Coronary artery (tissue), 2 donors: Measurements from ENCODE around the gene KCTD16.

Experiments used
- DNase-seq: peaks from one replicate; pipeline ENCODE4 v3.0.0-alpha.2; 2017; ENCODE audit warnings: low spot score
- H3K27ac ChIP-seq, 2 donors: fragments of 200-600 bp; sonication (generic); one replicate each; pipeline ENCODE4 v1.5.1; 2016 to 2019
- H3K4me3 ChIP-seq: fragments of 200-600 bp; sonication (generic); 2 replicates; pipeline ENCODE4 v1.5.1; 2016; ENCODE audit warnings: mild to moderate bottlenecking, moderate library complexity
- TF ChIP-seq, protein P1 (sequence below): fragments of 200-600 bp; sonication (generic); IDR thresholded peaks from one replicate; pipeline ENCODE4 v1.5.1; 2019; ENCODE audit warnings: antibody characterized with exemption

Gene KCTD16

DNA sequence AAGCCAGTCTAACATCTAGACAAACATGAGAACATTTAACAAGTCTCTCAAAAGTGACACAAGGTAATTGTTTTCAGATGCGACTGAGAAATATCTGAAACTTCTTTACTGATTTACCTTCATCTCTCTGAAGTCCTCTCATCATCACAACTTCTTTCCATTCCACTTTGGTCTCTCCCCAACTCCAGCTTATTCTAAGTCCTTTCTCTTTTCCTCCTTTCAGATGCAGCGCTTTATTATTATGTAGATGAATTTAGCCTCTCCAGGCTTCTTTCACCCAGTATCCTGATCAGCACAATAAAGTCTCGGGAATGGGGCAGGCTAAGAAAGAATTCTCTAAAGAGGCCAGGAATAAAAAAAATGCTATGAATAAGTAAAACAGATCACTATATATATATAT is 128.0 kb downstream of the KCTD16 start:
- DNase-seq = no peak
- TF ChIP-seq, protein P1, sequence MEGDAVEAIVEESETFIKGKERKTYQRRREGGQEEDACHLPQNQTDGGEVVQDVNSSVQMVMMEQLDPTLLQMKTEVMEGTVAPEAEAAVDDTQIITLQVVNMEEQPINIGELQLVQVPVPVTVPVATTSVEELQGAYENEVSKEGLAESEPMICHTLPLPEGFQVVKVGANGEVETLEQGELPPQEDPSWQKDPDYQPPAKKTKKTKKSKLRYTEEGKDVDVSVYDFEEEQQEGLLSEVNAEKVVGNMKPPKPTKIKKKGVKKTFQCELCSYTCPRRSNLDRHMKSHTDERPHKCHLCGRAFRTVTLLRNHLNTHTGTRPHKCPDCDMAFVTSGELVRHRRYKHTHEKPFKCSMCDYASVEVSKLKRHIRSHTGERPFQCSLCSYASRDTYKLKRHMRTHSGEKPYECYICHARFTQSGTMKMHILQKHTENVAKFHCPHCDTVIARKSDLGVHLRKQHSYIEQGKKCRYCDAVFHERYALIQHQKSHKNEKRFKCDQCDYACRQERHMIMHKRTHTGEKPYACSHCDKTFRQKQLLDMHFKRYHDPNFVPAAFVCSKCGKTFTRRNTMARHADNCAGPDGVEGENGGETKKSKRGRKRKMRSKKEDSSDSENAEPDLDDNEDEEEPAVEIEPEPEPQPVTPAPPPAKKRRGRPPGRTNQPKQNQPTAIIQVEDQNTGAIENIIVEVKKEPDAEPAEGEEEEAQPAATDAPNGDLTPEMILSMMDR = no peak
- H3K27ac ChIP-seq = no peak overlapping the region
- H3K4me3 ChIP-seq = no peak overlapping the region

GRCh38 chr5:144304688-144305087 is 134.0 kb downstream of the KCTD16 start:
- Histone ChIP-seq H3K4me3 (no peak overlapping the region), H3K27ac (no peak overlapping the region)
- TF ChIP-seq, protein P1 = no peak
- DNase-seq = no peak

GRCh38 chr5:144307736-144308135 is 137.1 kb downstream of the KCTD16 start:
- Histone ChIP-seq H3K4me3 (no peak overlapping the region), H3K27ac (no peak overlapping the region)
- TF ChIP-seq, protein P1 = no peak
- no peak for DNase-seq

DNA sequence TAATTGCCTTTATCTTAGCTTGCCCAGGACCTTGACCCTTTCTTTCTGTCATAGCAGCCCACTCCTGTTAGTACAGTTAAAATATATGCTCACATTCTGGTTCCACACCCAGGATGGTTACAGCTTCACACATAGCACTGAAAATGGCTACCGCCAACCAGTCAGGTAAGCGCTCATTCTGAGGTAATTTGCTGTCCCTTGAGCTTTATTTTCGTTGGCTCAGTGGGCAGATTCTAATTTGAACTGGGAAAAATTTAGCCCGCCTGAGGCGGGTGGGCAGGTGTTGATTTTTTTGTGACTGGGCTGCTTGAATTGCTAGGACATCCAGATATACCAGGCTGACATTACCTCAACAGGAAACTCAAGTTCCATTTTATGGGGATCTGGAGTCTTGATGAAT is 137.5 kb downstream of the KCTD16 start:
- no peak overlapping the region for H3K27ac ChIP-seq

GRCh38 chr5:144308906-144309670 is 138.4 kb downstream of the KCTD16 start:
- DNase-seq = no peak
- Histone ChIP-seq H3K27ac (no peak overlapping the region), H3K4me3 (no peak overlapping the region)
- TF ChIP-seq, protein P1 = no peak

More for the DNA sequence above, 137.5 kb downstream of the KCTD16 start:
- no peak overlapping the region for H3K4me3 ChIP-seq
- TF ChIP-seq, protein P1 = no peak
- no peak for DNase-seq

DNA sequence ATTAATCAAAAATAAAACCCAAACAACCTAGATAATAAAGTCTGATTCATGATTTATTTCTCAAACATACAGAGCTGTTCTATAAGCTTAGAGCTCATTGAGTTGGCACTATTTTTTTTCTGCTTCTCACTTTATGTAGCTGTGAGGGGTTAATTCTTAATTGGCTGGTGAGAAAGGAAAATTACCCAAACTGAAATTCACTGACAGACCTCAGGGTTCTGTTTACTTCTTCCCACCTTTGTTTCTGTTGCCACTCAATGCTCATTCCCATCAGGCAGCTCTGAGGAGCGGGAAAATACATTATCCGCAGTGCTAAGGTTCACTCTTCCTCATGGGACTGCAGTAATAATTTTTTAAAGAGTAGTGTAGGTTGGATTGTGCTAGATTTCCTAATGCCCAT is 139.9 kb downstream of the KCTD16 start:
- TF ChIP-seq, protein P1 = no peak
- no peak for DNase-seq
- Histone ChIP-seq H3K4me3 (no peak overlapping the region), H3K27ac (no peak overlapping the region)

DNA sequence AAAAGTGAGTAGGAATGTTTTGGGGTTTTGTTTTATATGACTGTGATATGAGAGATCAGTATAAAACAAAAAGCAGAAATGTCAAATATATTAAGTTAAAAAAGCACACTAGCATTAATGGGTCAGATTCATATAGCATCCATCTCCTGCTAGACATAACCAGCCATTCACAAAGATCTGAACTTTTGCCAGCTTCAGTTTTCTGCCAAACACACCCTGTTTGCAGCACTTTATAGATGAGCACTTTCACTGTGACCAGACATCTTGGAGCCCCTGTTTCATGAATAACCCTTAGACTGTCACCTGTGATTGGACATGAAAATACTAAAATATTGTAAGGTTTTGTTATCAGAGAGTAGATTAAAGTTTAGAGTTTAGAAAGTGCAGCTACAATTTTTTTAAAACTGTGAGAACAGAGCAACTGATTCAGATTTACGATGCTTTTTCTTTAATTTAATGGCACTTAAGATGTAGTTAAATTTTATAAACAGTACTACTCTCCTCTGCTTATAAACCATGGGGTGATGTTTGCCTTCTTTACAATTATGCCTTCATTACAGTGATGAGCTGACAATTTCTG is 142.6 kb downstream of the KCTD16 start:
- TF ChIP-seq, protein P1 = no peak
- Histone ChIP-seq H3K4me3 (no peak overlapping the region), H3K27ac (no peak overlapping the region)
- DNase-seq = no peak
